Large intestine (tissue), 3 donors: ENCODE results near the gene KRT38. TPM values are rescaled to one million over a fixed set of nuclear protein-coding genes. Genes with fewer than 3 reads are reported as not detected.

Experiments used
- DNase-seq, 2 donors: peaks; one replicate each; pipeline versions ENCODE4 v3.0.0 to v3.0.0-alpha.2; 2013
- H3K27ac ChIP-seq: one replicate; pipeline ENCODE4 v1.5.1; 2013; ENCODE audit warnings: low read length
- H3K27me3 ChIP-seq: 2 replicates; pipeline ENCODE4 v1.6.1; 2013; ENCODE audit warnings: low read length; ENCODE audit not compliant: control insufficient read depth, insufficient read depth
- H3K36me3 ChIP-seq: 2 replicates; pipeline ENCODE4 v1.6.1; 2013; ENCODE audit warnings: low read length; ENCODE audit not compliant: control insufficient read depth, insufficient read depth
- H3K4me1 ChIP-seq: one replicate; pipeline ENCODE4 v1.6.1; 2013; ENCODE audit warnings: low read length; ENCODE audit not compliant: control insufficient read depth, insufficient read depth
- H3K4me3 ChIP-seq: one replicate; pipeline ENCODE4 v1.5.1; 2013; ENCODE audit warnings: low read length
- H3K9me3 ChIP-seq: one replicate; pipeline ENCODE4 v1.6.1; 2013; ENCODE audit warnings: mild to moderate bottlenecking, low read depth, low read length, moderate library complexity; ENCODE audit not compliant: control insufficient read depth
- WGBS: methylation state at CpG from one replicate; pipeline ENCODE4 v1.1.5; 2013; ENCODE audit warnings: low lambda C conversion rate; ENCODE audit not compliant: insufficient coverage; 5-methylcytosine and 5-hydroxymethylcytosine counted together
- polyA plus RNA-seq: library from polyadenylated mRNA; unstranded; fragments of 120-200 nt; gene quantifications from one replicate; pipeline ENCODE4 v1.2.1, GENCODE V29; 2013

The KRT38 gene
- polyA plus RNA-seq, 1 donor, result not detected

GRCh38 chr17:41415833-41416335 lies 24.9 kb downstream of the KRT38 start:
- Histone ChIP-seq H3K9me3 (no peaks in the 10 kb centered on the region), H3K27me3 (no peaks in the 10 kb centered on the region), H3K27ac (no peak overlapping the region), H3K4me3 (no peak overlapping the region), H3K36me3 (no peaks in the 10 kb centered on the region), H3K4me1 (no peaks in the 10 kb centered on the region)
- WGBS, result 65% methylated on average over 2 of the region's 3 CpGs
- no peak for DNase-seq

GRCh38 chr17:41415411-41415810 lies 25.4 kb downstream of the KRT38 start:
- no peaks in the 10 kb centered on the region for H3K36me3 ChIP-seq
- H3K27me3 ChIP-seq, result no peaks in the 10 kb centered on the region
- no peak overlapping the region for H3K27ac ChIP-seq
- no peak overlapping the region for H3K4me3 ChIP-seq
- WGBS, result no CpG with 5 or more reads among the region's 4 CpGs
- H3K4me1 ChIP-seq, result no peaks in the 10 kb centered on the region
- no peak for DNase-seq
- no peaks in the 10 kb centered on the region for H3K9me3 ChIP-seq

- Histone ChIP-seq H3K27ac (no peak overlapping the region), H3K36me3 (no peaks in the 10 kb centered on the region), H3K4me1 (no peaks in the 10 kb centered on the region), H3K9me3 (no peaks in the 10 kb centered on the region), H3K27me3 (no peaks in the 10 kb centered on the region), H3K4me3 (no peak overlapping the region)
- DNase-seq, result no peak
- no CpG with 5 or more reads among the region's 2 CpGs for WGBS
Observed at GRCh38 chr17:41413982-41414381, 26.8 kb downstream of the KRT38 start.

GRCh38 chr17:41413353-41413957 lies 27.3 kb downstream of the KRT38 start:
- no peaks in the 10 kb centered on the region for H3K36me3 ChIP-seq
- no peak for DNase-seq
- no peaks in the 10 kb centered on the region for H3K4me1 ChIP-seq
- 69% methylated on average over 2 of the region's 5 CpGs for WGBS
- H3K27me3 ChIP-seq, result no peaks in the 10 kb centered on the region
- H3K4me3 ChIP-seq, result no peak overlapping the region
- H3K9me3 ChIP-seq, result no peaks in the 10 kb centered on the region
- H3K27ac ChIP-seq, result no peak overlapping the region

GRCh38 chr17:41411072-41411840 lies 29.5 kb downstream of the KRT38 start:
- Histone ChIP-seq H3K4me1 (no peaks in the 10 kb centered on the region), H3K27me3 (peaks cover 1% of the 10 kb centered on the region), H3K36me3 (no peaks in the 10 kb centered on the region), H3K9me3 (no peaks in the 10 kb centered on the region), H3K27ac (no peak overlapping the region), H3K4me3 (no peak overlapping the region)
- no peak for DNase-seq
- no CpG with 5 or more reads among the region's 20 CpGs for WGBS

GRCh38 chr17:41407226-41407625 lies 33.6 kb downstream of the KRT38 start:
- H3K27ac ChIP-seq, result no peak overlapping the region

GRCh38 chr17:41406205-41406604 lies 34.6 kb downstream of the KRT38 start:
- WGBS, result no CpG with 5 or more reads among the region's 5 CpGs
- H3K27ac ChIP-seq, result no peak overlapping the region
- H3K9me3 ChIP-seq, result no peaks in the 10 kb centered on the region
- no peak overlapping the region for H3K4me3 ChIP-seq
- peaks cover 3% of the 10 kb centered on the region for H3K27me3 ChIP-seq
- DNase-seq, result no peak
- no peaks in the 10 kb centered on the region for H3K36me3 ChIP-seq
- no peaks in the 10 kb centered on the region for H3K4me1 ChIP-seq

More at GRCh38 chr17:41407226-41407625, 33.6 kb downstream of the KRT38 start:
- H3K4me3 ChIP-seq, result no peak overlapping the region
- no peaks in the 10 kb centered on the region for H3K9me3 ChIP-seq
- H3K27me3 ChIP-seq, result peaks cover 3% of the 10 kb centered on the region
- no peaks in the 10 kb centered on the region for H3K4me1 ChIP-seq
- DNase-seq, result no peak
- no peaks in the 10 kb centered on the region for H3K36me3 ChIP-seq
- whole genome bisulfite sequencing, result no CpG with 5 or more reads among the region's 10 CpGs

GRCh38 chr17:41404024-41404671 lies 36.6 kb downstream of the KRT38 start:
- Histone ChIP-seq H3K4me1 (no peaks in the 10 kb centered on the region), H3K9me3 (no peaks in the 10 kb centered on the region), H3K36me3 (no peaks in the 10 kb centered on the region), H3K4me3 (no peak overlapping the region), H3K27me3 (peaks cover 3% of the 10 kb centered on the region), H3K27ac (no peak overlapping the region)
- WGBS, result no CpG with 5 or more reads among the region's 7 CpGs
- no peak for DNase-seq

- no peak for DNase-seq
- H3K27ac ChIP-seq, result no peak overlapping the region
Observed at GRCh38 chr17:41403404-41404023, 37.3 kb downstream of the KRT38 start.

GRCh38 chr17:41402161-41402560 lies 38.6 kb downstream of the KRT38 start:
- Histone ChIP-seq H3K27me3 (peaks cover 3% of the 10 kb centered on the region), H3K4me1 (no peaks in the 10 kb centered on the region), H3K27ac (no peak overlapping the region), H3K4me3 (no peak overlapping the region), H3K36me3 (no peaks in the 10 kb centered on the region), H3K9me3 (no peaks in the 10 kb centered on the region)
- WGBS, result no CpG with 5 or more reads among the region's 5 CpGs
- DNase-seq, result no peak

More at GRCh38 chr17:41403404-41404023, 37.3 kb downstream of the KRT38 start:
- 60% methylated on average over 1 of the region's 4 CpGs for WGBS
- Histone ChIP-seq H3K36me3 (no peaks in the 10 kb centered on the region), H3K9me3 (no peaks in the 10 kb centered on the region), H3K4me1 (no peaks in the 10 kb centered on the region), H3K27me3 (peaks cover 3% of the 10 kb centered on the region), H3K4me3 (no peak overlapping the region)
